B cell (primary cell): ENCODE measurements around the gene CDHR3. TPM values are rescaled to one million over a fixed set of nuclear protein-coding genes. Genes with fewer than 3 reads are reported as not detected.

Experiments used
- ATAC-seq: fragments of 200-7000 bp; cut with Tn5 transposase; one replicate; pipeline ENCODE4 v1.10.0; 2021; ENCODE audit warnings: low read depth, mild to moderate bottlenecking, moderate number of reproducible peaks, moderate library complexity
- CTCF ChIA-PET: fragments of 350-600 bp; sonication (Branson Sonifier 250); formaldehyde crosslinking; loops from one replicate; lab custom pipeline; 2021; ENCODE audit warnings: antibody characterized with exemption, inconsistent platforms; lab: Charles Lee
- POLR2A ChIA-PET: fragments of 350-600 bp; sonication (Branson Sonifier 250); formaldehyde crosslinking; loops from one replicate; lab custom pipeline; 2021; ENCODE audit warnings: antibody characterized with exemption; lab: Charles Lee
- DNase-seq: peaks from one replicate; pipeline ENCODE4 v3.0.0; 2013
- H2AFZ ChIP-seq: 2 replicates; pipeline ENCODE4 v1.6.1; 2012; ENCODE audit warnings: mild to moderate bottlenecking, low read depth, low read length; ENCODE audit not compliant: insufficient read depth, poor library complexity, severe bottlenecking
- H3K27ac ChIP-seq, 2 donors: 1 replicate in 1 of 2; 2 replicates in 1 of 2; pipeline ENCODE4 v1.5.1; 2012 to 2013; ENCODE audit warnings: low read length in 2 of 2, mild to moderate bottlenecking in 2 of 2, moderate library complexity in 1 of 2
- H3K27me3 ChIP-seq, 4 experiments: fragments of 200-600 bp in 1 of 4; sonication (generic) in 1 of 4; replicated peaks in 1 of 4; 1 replicate in 2 of 4; 2 replicates in 2 of 4; pipeline versions ENCODE4 v1.6.1 to v1.7.0; 2013 to 2016; ENCODE audit warnings: low read length in 3 of 4, mild to moderate bottlenecking in 2 of 4, mixed read lengths in 1 of 4, moderate library complexity in 1 of 4; ENCODE audit not compliant: insufficient read depth in 4 of 4, control insufficient read depth in 3 of 4; ENCODE audit errors: control extremely low read depth in 1 of 4
- H3K36me3 ChIP-seq, 2 experiments: replicated peaks in 1 of 2; 1 replicate in 1 of 2; 2 replicates in 1 of 2; pipeline versions ENCODE4 v1.6.1 to v1.7.1; 2013; ENCODE audit warnings: low read length in 1 of 2; ENCODE audit not compliant: insufficient read depth in 2 of 2, control insufficient read depth in 1 of 2; ENCODE audit errors: control extremely low read depth in 1 of 2, extremely low read depth in 1 of 2
- H3K4me1 ChIP-seq, 2 donors: fragments of 200-600 bp in 1 of 2; sonication (generic) in 1 of 2; 1 replicate in 1 of 2; 2 replicates in 1 of 2; pipeline versions ENCODE4 v1.5.1 to v1.6.1; 2013 to 2017; ENCODE audit warnings: low read length in 2 of 2; ENCODE audit not compliant: control insufficient read depth in 2 of 2, insufficient read depth in 2 of 2
- H3K4me2 ChIP-seq: replicated peaks from 2 replicates; pipeline ENCODE3; 2012; ENCODE audit warnings: mild to moderate bottlenecking, low read depth, low read length; ENCODE audit not compliant: poor library complexity, severe bottlenecking
- H3K4me3 ChIP-seq, 5 experiments: fragments of 200-600 bp in 1 of 5; sonication (generic) in 1 of 5; 1 replicate in 3 of 5; 2 replicates in 2 of 5; pipeline versions ENCODE4 v1.5.1 to v1.7.0; 2011 to 2016; ENCODE audit warnings: low read length in 4 of 5, mild to moderate bottlenecking in 4 of 5, low read depth in 2 of 5, control low read depth in 1 of 5, moderate library complexity in 1 of 5; ENCODE audit not compliant: insufficient read depth in 1 of 5; ENCODE audit errors: control extremely low read depth in 1 of 5, extremely low read depth in 1 of 5
- H3K79me2 ChIP-seq: fragments of 200-600 bp; sonication (generic); one replicate; pipeline ENCODE4 v1.6.0; 2016; ENCODE audit warnings: low read length; ENCODE audit not compliant: control insufficient read depth, insufficient read depth
- H3K9ac ChIP-seq: fragments of 200-600 bp; sonication (generic); 2 replicates; pipeline ENCODE4 v1.6.1; 2017; ENCODE audit warnings: mild to moderate bottlenecking, low read length, moderate library complexity
- H3K9me3 ChIP-seq, 3 donors: one replicate each; pipeline versions ENCODE4 v1.6.1 to v1.7.1; 2013; ENCODE audit warnings: low read length in 2 of 3; ENCODE audit not compliant: control insufficient read depth in 2 of 3, insufficient read depth in 1 of 3; ENCODE audit errors: control extremely low read depth in 1 of 3
- H4K20me1 ChIP-seq: 2 replicates; pipeline ENCODE4 v1.6.0; 2012; ENCODE audit warnings: mild to moderate bottlenecking, low read length; ENCODE audit not compliant: insufficient read depth, control insufficient read depth, poor library complexity, severe bottlenecking
- H3K27ac Mint-ChIP-seq: one replicate; pipeline ENCODE4 v1.8.0; 2021; ENCODE audit warnings: mixed read lengths
- H3K27me3 Mint-ChIP-seq: one replicate; pipeline ENCODE4 v1.8.0; 2021; ENCODE audit warnings: mixed read lengths
- H3K4me1 Mint-ChIP-seq: one replicate; pipeline ENCODE4 v1.8.0; 2021; ENCODE audit warnings: mixed read lengths
- H3K4me3 Mint-ChIP-seq: one replicate; pipeline ENCODE4 v1.8.0; 2021; ENCODE audit warnings: mixed read lengths
- H3K9me3 Mint-ChIP-seq: one replicate; pipeline ENCODE4 v1.8.0; 2022; ENCODE audit warnings: mixed read lengths; ENCODE audit not compliant: insufficient read depth
- EZH2 ChIP-seq: IDR thresholded peaks from 2 replicates; pipeline ENCODE4 v1.6.1; 2012; ENCODE audit warnings: borderline replicate concordance, low read depth, mild to moderate bottlenecking, moderate library complexity, low read length; ENCODE audit not compliant: insufficient read depth, poor library complexity, severe bottlenecking
- WGBS: methylation state at CpG from one replicate; pipeline ENCODE4 v1.1.5; 2013; ENCODE audit warnings: missing lambda C conversion rate; ENCODE audit not compliant: insufficient coverage; 5-methylcytosine and 5-hydroxymethylcytosine counted together
- intact Hi-C: fragments of 100-400 bp; cut with micrococcal nuclease; formaldehyde crosslinking; loops from one replicate; pipeline ENCODE4 v1.10.0; 2022
- polyA plus RNA-seq: library from polyadenylated mRNA; depleted of rRNA; stranded (reverse); fragments of >200 nt; gene quantifications from 2 replicates; pipeline ENCODE4 v1.2.3, GENCODE V29; 2012
- total RNA-seq, 2 donors: library from RNA; stranded (reverse); fragments of 120-200 nt in 1 of 2; gene quantifications; 1 replicate in 1 of 2; 2 replicates in 1 of 2; pipeline versions ENCODE4 v1.2.3 to v1.2.4, GENCODE V29; 2013 to 2022
- TF ChIP-seq, protein P1 (sequence below): fragments of 200-600 bp; IDR thresholded peaks from one replicate; pipeline ENCODE4 v1.8.0; 2022; ENCODE audit warnings: antibody characterized with exemption, mild to moderate bottlenecking

The CDHR3 gene
- total and polyA plus RNA-seq, 2 donors (not counting 1 experiment from before 2014, with no cell fraction given): 0.34 to 2.6 TPM

DNA sequence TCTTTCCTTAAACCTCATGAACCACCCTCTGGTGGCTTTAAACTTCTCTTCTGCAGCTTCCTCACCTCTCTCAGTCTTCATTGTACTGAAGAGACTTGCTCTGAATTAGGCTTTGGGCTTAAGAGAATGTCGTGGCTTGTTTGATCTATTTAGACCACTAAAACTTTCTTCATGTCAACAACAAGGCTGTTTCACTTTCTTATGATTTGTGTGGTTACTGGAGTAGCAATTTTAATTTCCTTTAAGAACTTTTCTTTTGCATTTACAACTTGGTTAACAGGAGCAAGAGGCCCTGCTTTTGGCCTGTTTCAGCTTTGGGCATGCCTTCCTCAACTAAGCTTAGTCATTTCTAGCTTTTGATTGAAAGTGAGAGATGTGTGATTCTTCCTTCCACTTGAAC is 38.1 kb upstream of the CDHR3 start:
- no peak overlapping the region for H3K4me3 Mint-ChIP-seq
- Histone ChIP-seq H4K20me1 (no peaks in the 10 kb centered on the region), H3K9me3 (peaks cover 0 to 10% (median 6%) of the 10 kb centered on the region in 3 donors), H3K27me3 (peaks cover 0 to 2% (median 0%) of the 10 kb centered on the region in 4 experiments), H3K4me3 (no peak overlapping the region), H3K79me2 (no peaks in the 10 kb centered on the region), H3K4me2 (no peak overlapping the region), H3K9ac (no peak overlapping the region), H3K27ac (no peak overlapping the region), H3K4me1 (no peaks in the 10 kb centered on the region), H2AFZ (peak overlapping the region; percentile 9), H3K36me3 (no peaks in the 10 kb centered on the region)
- H3K4me1 Mint-ChIP-seq: no peaks in the 10 kb centered on the region
- no peak for DNase-seq
- peaks cover 4% of the 10 kb centered on the region for H3K9me3 Mint-ChIP-seq
- POLR2A ChIA-PET: no interaction called here
- intact Hi-C loops: no loop called here
- ATAC-seq: no peak
- no CpG with 5 or more reads among the region's 1 CpG for WGBS
- H3K27me3 Mint-ChIP-seq: no peaks in the 10 kb centered on the region
- no peak overlapping the region for H3K27ac Mint-ChIP-seq
- CTCF ChIA-PET: no interaction called here
- TF ChIP-seq, protein P1, sequence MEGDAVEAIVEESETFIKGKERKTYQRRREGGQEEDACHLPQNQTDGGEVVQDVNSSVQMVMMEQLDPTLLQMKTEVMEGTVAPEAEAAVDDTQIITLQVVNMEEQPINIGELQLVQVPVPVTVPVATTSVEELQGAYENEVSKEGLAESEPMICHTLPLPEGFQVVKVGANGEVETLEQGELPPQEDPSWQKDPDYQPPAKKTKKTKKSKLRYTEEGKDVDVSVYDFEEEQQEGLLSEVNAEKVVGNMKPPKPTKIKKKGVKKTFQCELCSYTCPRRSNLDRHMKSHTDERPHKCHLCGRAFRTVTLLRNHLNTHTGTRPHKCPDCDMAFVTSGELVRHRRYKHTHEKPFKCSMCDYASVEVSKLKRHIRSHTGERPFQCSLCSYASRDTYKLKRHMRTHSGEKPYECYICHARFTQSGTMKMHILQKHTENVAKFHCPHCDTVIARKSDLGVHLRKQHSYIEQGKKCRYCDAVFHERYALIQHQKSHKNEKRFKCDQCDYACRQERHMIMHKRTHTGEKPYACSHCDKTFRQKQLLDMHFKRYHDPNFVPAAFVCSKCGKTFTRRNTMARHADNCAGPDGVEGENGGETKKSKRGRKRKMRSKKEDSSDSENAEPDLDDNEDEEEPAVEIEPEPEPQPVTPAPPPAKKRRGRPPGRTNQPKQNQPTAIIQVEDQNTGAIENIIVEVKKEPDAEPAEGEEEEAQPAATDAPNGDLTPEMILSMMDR: no peak
- no peak for TF ChIP-seq EZH2

DNA sequence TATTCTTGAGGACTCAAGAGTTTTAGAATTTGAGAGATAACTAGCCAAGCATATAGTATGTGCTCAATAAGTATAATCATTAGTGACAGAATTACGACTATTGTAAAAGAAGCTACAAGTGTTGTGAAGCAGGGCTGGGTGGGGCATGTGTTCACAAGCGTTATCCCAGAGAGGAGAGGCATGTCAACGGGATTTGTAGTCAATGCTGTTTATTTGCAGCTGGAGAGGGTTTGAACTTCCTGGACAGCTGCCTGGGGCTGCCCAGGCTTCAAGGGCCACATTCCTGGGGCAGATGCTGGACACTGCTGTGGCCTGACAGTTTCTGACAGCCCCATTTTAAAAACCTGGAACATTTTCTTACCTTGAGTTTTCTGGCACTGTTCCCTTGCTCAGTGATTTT is 36.9 kb upstream of the CDHR3 start:
- no peaks in the 10 kb centered on the region for H3K4me1 ChIP-seq
- no peaks in the 10 kb centered on the region for H3K27me3 Mint-ChIP-seq
- no peak overlapping the region for H3K4me3 ChIP-seq
- no peaks in the 10 kb centered on the region for H3K36me3 ChIP-seq
- H2AFZ ChIP-seq: no peak overlapping the region
- TF ChIP-seq, protein P1: no peak
- no peak for TF ChIP-seq EZH2
- WGBS: 91% methylated on average over 3 of the region's 3 CpGs
- no peaks in the 10 kb centered on the region for H4K20me1 ChIP-seq
- H3K27me3 ChIP-seq: no peaks in the 10 kb centered on the region
- no peak overlapping the region for H3K27ac Mint-ChIP-seq
- ChIA-PET POLR2A (no interaction called here), CTCF (no interaction called here)
- DNase-seq (no peak), ATAC-seq (no peak)
- H3K79me2 ChIP-seq: no peaks in the 10 kb centered on the region
- intact Hi-C loops: no loop called here
- no peak overlapping the region for H3K9ac ChIP-seq
- H3K27ac ChIP-seq: no peak overlapping the region
- H3K9me3 ChIP-seq: peaks cover 0 to 10% (median 6%) of the 10 kb centered on the region in 3 donors
- H3K4me3 Mint-ChIP-seq: no peak overlapping the region
- H3K9me3 Mint-ChIP-seq: peaks cover 4% of the 10 kb centered on the region
- H3K4me2 ChIP-seq: no peak overlapping the region
- H3K4me1 Mint-ChIP-seq: no peaks in the 10 kb centered on the region
